ENCODE data around the gene SLCO4A1.

The SLCO4A1 gene

GRCh38 chr20:62702895-62703852 is 60.9 kb downstream of the SLCO4A1 start:
- DNase-seq (ENCODE audit: low spot score), result peak; percentile 96

GRCh38 chr20:62703853-62704228 is 61.5 kb downstream of the SLCO4A1 start:
- no peak for DNase-seq (ENCODE audit: low spot score)

- peak; percentile 94 for DNase-seq (ENCODE audit: low spot score)
Observed at GRCh38 chr20:62704341-62704948, 62.1 kb downstream of the SLCO4A1 start.

- no peak for DNase-seq (ENCODE audit: low spot score)
Observed at GRCh38 chr20:62705627-62706026, 63.3 kb downstream of the SLCO4A1 start.

GRCh38 chr20:62706344-62706743 is 64.0 kb downstream of the SLCO4A1 start:
- no peak for DNase-seq (ENCODE audit: low spot score)

- DNase-seq (ENCODE audit: low spot score), result no peak
Observed at GRCh38 chr20:62706857-62707256, 64.6 kb downstream of the SLCO4A1 start.

GRCh38 chr20:62707276-62707920 is 65.1 kb downstream of the SLCO4A1 start:
- DNase-seq (ENCODE audit: low spot score), result no peak

- DNase-seq (ENCODE audit: low spot score), result no peak
Observed at GRCh38 chr20:62707921-62708521, 65.7 kb downstream of the SLCO4A1 start.

GRCh38 chr20:62708591-62709536 is 66.6 kb downstream of the SLCO4A1 start, which contains the start of gene NTSR1:
Gene NTSR1 (plus strand): TSS chr20:62708836. CDS start chr20:62709208, 372 bp downstream.
- DNase-seq (ENCODE audit: low spot score), result no peak

- no peak for DNase-seq (ENCODE audit: low spot score)
Observed at GRCh38 chr20:62709537-62709905, 67.2 kb downstream of the SLCO4A1 start.

- DNase-seq (ENCODE audit: low spot score), result no peak
Observed at GRCh38 chr20:62710221-62710885, 68.0 kb downstream of the SLCO4A1 start.

GRCh38 chr20:62710886-62711702 is 68.8 kb downstream of the SLCO4A1 start:
- peak; percentile 39 for DNase-seq (ENCODE audit: low spot score)

- DNase-seq (ENCODE audit: low spot score), result no peak
Observed at GRCh38 chr20:62711703-62712101, 69.4 kb downstream of the SLCO4A1 start.

GRCh38 chr20:62712606-62713005 is 70.3 kb downstream of the SLCO4A1 start:
- no peak for DNase-seq (ENCODE audit: low spot score)

- DNase-seq (ENCODE audit: low spot score), result no peak
Observed at GRCh38 chr20:62714006-62714405, 71.7 kb downstream of the SLCO4A1 start.

GRCh38 chr20:62714799-62715198 is 72.5 kb downstream of the SLCO4A1 start:
- DNase-seq (ENCODE audit: low spot score), result no peak

GRCh38 chr20:62715201-62715600 is 72.9 kb downstream of the SLCO4A1 start:
- no peak for DNase-seq (ENCODE audit: low spot score)

GRCh38 chr20:62716198-62716940 is 74.1 kb downstream of the SLCO4A1 start:
- DNase-seq (ENCODE audit: low spot score), result no peak

GRCh38 chr20:62716941-62717310 is 74.6 kb downstream of the SLCO4A1 start:
- DNase-seq (ENCODE audit: low spot score), result no peak
